Astrocyte (in vitro differentiated cells and primary cell): ENCODE results near the gene DENND6A. TPM values are rescaled to one million over a fixed set of nuclear protein-coding genes. Genes with fewer than 3 reads are reported as not detected.
"Not testable (repeated sequence)": the region's sequence is repeated elsewhere in the genome, so short reads cannot be mapped to it uniquely, and the experiment has no call there.

Source experiments
- DNase-seq: peaks from one replicate; pipeline ENCODE4 v3.0.0-alpha.2; 2010; ENCODE audit warnings: low read depth
- FAIRE-seq: peaks from 2 replicates; lab custom pipeline; 2011; peaks lifted over from hg19 to GRCh38; lab: Jason Lieb, UNC
- H2AFZ ChIP-seq: 2 replicates; pipeline ENCODE4 v1.6.0; 2012; ENCODE audit warnings: low read depth, low read length, inconsistent platforms
- H3K27ac ChIP-seq: 2 replicates; pipeline ENCODE4 v1.5.1; 2011; ENCODE audit warnings: low read depth, low read length, inconsistent platforms
- H3K27me3 ChIP-seq: 2 replicates; pipeline ENCODE4 v1.6.0; 2011; ENCODE audit warnings: low read length, inconsistent platforms; ENCODE audit not compliant: insufficient read depth
- H3K36me3 ChIP-seq: 2 replicates; pipeline ENCODE4 v1.5.1; 2011; ENCODE audit warnings: low read length, inconsistent platforms; ENCODE audit not compliant: insufficient read depth
- H3K4me1 ChIP-seq: 2 replicates; pipeline ENCODE4 v1.5.1; 2011; ENCODE audit warnings: low read length, inconsistent platforms; ENCODE audit not compliant: insufficient read depth
- H3K4me2 ChIP-seq: 2 replicates; pipeline ENCODE4 v1.6.0; 2012; ENCODE audit warnings: low read length, inconsistent platforms
- H3K4me3 ChIP-seq: 2 replicates; pipeline ENCODE4 v1.5.1; 2011; ENCODE audit warnings: low read depth, mild to moderate bottlenecking, low read length, inconsistent platforms; ENCODE audit not compliant: insufficient read depth
- H3K79me2 ChIP-seq: 2 replicates; pipeline ENCODE4 v1.6.0; 2012; ENCODE audit warnings: mild to moderate bottlenecking, low read length, inconsistent platforms; ENCODE audit not compliant: insufficient read depth
- H3K9ac ChIP-seq: 2 replicates; pipeline ENCODE4 v1.6.0; 2012; ENCODE audit warnings: mild to moderate bottlenecking, low read length, inconsistent platforms
- H3K9me3 ChIP-seq: 2 replicates; pipeline ENCODE4 v1.5.1; 2012; ENCODE audit warnings: low read depth, mild to moderate bottlenecking, low read length, inconsistent platforms; ENCODE audit not compliant: insufficient read depth
- H4K20me1 ChIP-seq: 2 replicates; pipeline ENCODE4 v1.6.0; 2012; ENCODE audit warnings: low read length, inconsistent platforms; ENCODE audit not compliant: insufficient read depth
- H3K27ac Mint-ChIP-seq: one replicate; pipeline ENCODE4 v1.8.0; 2021; ENCODE audit warnings: mild to moderate bottlenecking, mixed read lengths; ENCODE audit not compliant: unreplicated experiment
- H3K27me3 Mint-ChIP-seq: one replicate; pipeline ENCODE4 v1.8.0; 2021; ENCODE audit warnings: low read depth, mixed read lengths; ENCODE audit not compliant: unreplicated experiment
- H3K36me3 Mint-ChIP-seq: one replicate; pipeline ENCODE4 v1.8.0; 2021; ENCODE audit warnings: low read depth, mixed read lengths; ENCODE audit not compliant: unreplicated experiment
- H3K4me1 Mint-ChIP-seq: one replicate; pipeline ENCODE4 v1.8.0; 2021; ENCODE audit warnings: low read depth, mixed read lengths; ENCODE audit not compliant: unreplicated experiment
- H3K4me3 Mint-ChIP-seq: one replicate; pipeline ENCODE4 v1.8.0; 2021; ENCODE audit warnings: mild to moderate bottlenecking, moderate library complexity, mixed read lengths; ENCODE audit not compliant: unreplicated experiment
- H3K9me3 Mint-ChIP-seq: one replicate; pipeline ENCODE4 v1.8.0; 2021; ENCODE audit warnings: mild to moderate bottlenecking, mixed read lengths; ENCODE audit not compliant: unreplicated experiment
- CTCF ChIP-seq: IDR thresholded peaks from 2 replicates; pipeline ENCODE4 v1.5.1; 2011; ENCODE audit warnings: low read depth, mild to moderate bottlenecking, inconsistent platforms, low read length, moderate library complexity; ENCODE audit not compliant: insufficient read depth
- EZH2 ChIP-seq: IDR thresholded peaks from 2 replicates; pipeline ENCODE4 v1.6.1; 2012; ENCODE audit warnings: mild to moderate bottlenecking, low read length, inconsistent platforms; ENCODE audit not compliant: insufficient read depth
- total RNA-seq: library from RNA; stranded (reverse); gene quantifications from 2 replicates; pipeline ENCODE4 v1.2.1, GENCODE V29; 2021

DENND6A gene
- total RNA-seq, 1 donor from 2014 or later = 6.6 TPM

DNA sequence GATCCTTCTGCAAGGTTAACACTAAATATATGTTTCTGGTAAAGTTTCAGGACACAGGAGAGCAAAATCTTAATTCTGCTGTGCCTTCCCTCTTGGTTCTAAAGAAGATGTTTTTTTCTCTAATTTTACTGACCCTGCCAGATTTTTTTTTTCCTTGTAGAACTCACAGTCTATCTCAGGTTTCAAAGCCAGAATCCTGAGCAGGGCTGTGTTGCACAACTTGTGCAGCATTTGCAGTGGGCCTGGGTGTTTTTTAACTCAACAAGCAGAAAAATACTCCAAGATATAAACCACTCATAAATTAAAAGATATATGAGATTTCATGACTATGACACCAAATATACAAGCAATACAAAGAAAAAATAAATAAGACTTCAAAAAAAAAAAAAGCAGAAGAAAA lies 55.5 kb downstream of the DENND6A start:
- no peak overlapping the region for H3K4me2 ChIP-seq
- no peak overlapping the region for H2AFZ ChIP-seq
- Mint-ChIP-seq H3K27me3 (no peaks in the 10 kb centered on the region), H3K9me3 (no peaks in the 10 kb centered on the region), H3K27ac (no peak overlapping the region), H3K4me3 (no peak overlapping the region), H3K36me3 (peaks cover 4% of the 10 kb centered on the region), H3K4me1 (no peaks in the 10 kb centered on the region)
- no peaks in the 10 kb centered on the region for H3K27me3 ChIP-seq
- no peaks in the 10 kb centered on the region for H3K79me2 ChIP-seq
- no peak for TF ChIP-seq EZH2
- no peak for TF ChIP-seq CTCF
- DNase-seq (no peak), FAIRE-seq (no peak)
- H3K9me3 ChIP-seq = no peaks in the 10 kb centered on the region
- H3K27ac ChIP-seq = no peak overlapping the region
- H3K4me3 ChIP-seq = no peak overlapping the region
- H3K36me3 ChIP-seq = peaks cover 25% of the 10 kb centered on the region
- H3K9ac ChIP-seq = no peak overlapping the region
- H3K4me1 ChIP-seq = no peaks in the 10 kb centered on the region
- H4K20me1 ChIP-seq = no peaks in the 10 kb centered on the region

GRCh38 chr3:57634259-57634658 lies 58.6 kb downstream of the DENND6A start:
- H3K4me2 ChIP-seq, H3K4me1 ChIP-seq, H3K9ac ChIP-seq, H3K4me3 ChIP-seq, H2AFZ ChIP-seq, DNase-seq, H3K4me1 Mint-ChIP-seq, H3K79me2 ChIP-seq, H4K20me1 ChIP-seq, H3K9me3 ChIP-seq, H3K36me3 Mint-ChIP-seq, H3K27ac Mint-ChIP-seq, H3K9me3 Mint-ChIP-seq, H3K4me3 Mint-ChIP-seq, H3K27me3 ChIP-seq, H3K27ac ChIP-seq, H3K27me3 Mint-ChIP-seq, FAIRE-seq: not testable (repeated sequence)
- peaks cover 27% of the 10 kb centered on the region for H3K36me3 ChIP-seq

DNA sequence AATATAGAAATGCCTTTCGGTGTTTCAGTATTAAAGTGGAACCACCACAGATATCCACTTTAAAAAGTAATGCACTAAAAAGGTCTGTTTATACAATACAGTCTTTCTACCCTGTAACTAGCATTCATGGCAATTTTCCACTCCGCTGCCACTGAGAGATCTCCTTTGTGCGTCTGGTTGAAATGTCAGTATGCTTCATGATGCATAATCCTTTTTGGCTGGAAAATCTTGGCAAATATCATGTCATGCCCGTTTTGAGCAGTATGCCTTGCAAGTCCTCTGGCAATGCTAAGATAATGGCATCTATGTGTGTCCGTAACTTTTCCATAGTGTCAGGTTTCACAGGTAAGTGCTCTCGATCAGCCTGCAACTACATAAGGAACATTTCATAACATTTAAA lies 64.9 kb downstream of the DENND6A start:
- DNase-seq = no peak
- no peaks in the 10 kb centered on the region for H3K4me1 ChIP-seq
- Mint-ChIP-seq H3K4me3 (no peak overlapping the region), H3K27me3 (no peaks in the 10 kb centered on the region), H3K27ac (no peak overlapping the region), H3K9me3 (no peaks in the 10 kb centered on the region), H3K4me1 (no peaks in the 10 kb centered on the region), H3K36me3 (peaks cover 11% of the 10 kb centered on the region)
- no peak for TF ChIP-seq CTCF
- TF ChIP-seq EZH2 = no peak
- no peak overlapping the region for H2AFZ ChIP-seq
- H3K4me2 ChIP-seq = no peak overlapping the region
- peaks cover 31% of the 10 kb centered on the region for H3K36me3 ChIP-seq
- H3K27me3 ChIP-seq = no peaks in the 10 kb centered on the region
- H3K9me3 ChIP-seq = no peaks in the 10 kb centered on the region
- no peak overlapping the region for H3K4me3 ChIP-seq
- H3K9ac ChIP-seq = no peak overlapping the region
- FAIRE-seq = no peak
- no peaks in the 10 kb centered on the region for H3K79me2 ChIP-seq
- H4K20me1 ChIP-seq = no peaks in the 10 kb centered on the region
- no peak overlapping the region for H3K27ac ChIP-seq
